CD4-positive, alpha-beta memory T cell (primary cell): ENCODE measurements around the gene FTSJ1. TPM values are rescaled to one million over a fixed set of nuclear protein-coding genes. Genes with fewer than 3 reads are reported as not detected.
"Not testable (repeated sequence)": the region's sequence is repeated elsewhere in the genome, so short reads cannot be mapped to it uniquely, and the experiment has no call there.

Source experiments
- CTCF ChIA-PET: fragments of 350-600 bp; sonication (Branson Sonifier 250); formaldehyde crosslinking; loops from one replicate; lab custom pipeline; 2021; ENCODE audit warnings: inconsistent platforms; ENCODE audit not compliant: partially characterized antibody; lab: Charles Lee
- POLR2A ChIA-PET: fragments of 350-600 bp; sonication (Branson Sonifier 250); formaldehyde crosslinking; loops from one replicate; lab custom pipeline; 2021; ENCODE audit not compliant: partially characterized antibody; lab: Charles Lee
- DNase-seq, 5 donors: peaks; one replicate each; pipeline versions ENCODE4 v3.0.0 to v3.0.0-alpha.2; 2020 to 2022; ENCODE audit warnings: mixed read lengths in 1 of 5
- H3K27ac ChIP-seq: one replicate; pipeline ENCODE4 v1.7.0; 2013; ENCODE audit warnings: low read depth, low read length
- H3K27me3 ChIP-seq: 2 replicates; pipeline ENCODE4 v1.7.0; 2013; ENCODE audit warnings: mild to moderate bottlenecking, low read length, moderate library complexity; ENCODE audit not compliant: insufficient read depth
- H3K36me3 ChIP-seq: 2 replicates; pipeline ENCODE4 v1.7.0; 2013; ENCODE audit warnings: mild to moderate bottlenecking, low read length, moderate library complexity; ENCODE audit not compliant: insufficient read depth
- H3K4me1 ChIP-seq: 2 replicates; pipeline ENCODE4 v1.7.0; 2013; ENCODE audit warnings: mild to moderate bottlenecking, low read length, moderate library complexity; ENCODE audit not compliant: insufficient read depth
- H3K4me3 ChIP-seq, 2 donors: one replicate each; pipeline ENCODE4 v1.7.0; 2013; ENCODE audit warnings: low read length in 2 of 2, mild to moderate bottlenecking in 1 of 2
- H3K9me3 ChIP-seq, 2 donors: one replicate each; pipeline ENCODE4 v1.7.0; 2013; ENCODE audit warnings: low read length in 2 of 2, control low read depth in 1 of 2; ENCODE audit not compliant: control insufficient read depth in 1 of 2
- H3K27ac Mint-ChIP-seq, 7 donors: one replicate each; pipeline ENCODE4 v1.8.0; 2020 to 2021; ENCODE audit warnings: mixed read lengths in 7 of 7, mild to moderate bottlenecking in 6 of 7, inconsistent platforms in 3 of 7, moderate library complexity in 3 of 7
- H3K27me3 Mint-ChIP-seq, 2 donors: one replicate each; pipeline ENCODE4 v1.8.0; 2020 to 2021; ENCODE audit warnings: mixed read lengths in 2 of 2
- H3K36me3 Mint-ChIP-seq, 2 donors: one replicate each; pipeline ENCODE4 v1.8.0; 2020 to 2021; ENCODE audit warnings: mixed read lengths in 2 of 2, inconsistent platforms in 1 of 2, mild to moderate bottlenecking in 1 of 2
- H3K4me1 Mint-ChIP-seq, 4 donors: one replicate each; pipeline ENCODE4 v1.8.0; 2020 to 2021; ENCODE audit warnings: mixed read lengths in 4 of 4, mild to moderate bottlenecking in 1 of 4
- H3K4me3 Mint-ChIP-seq, 8 donors: one replicate each; pipeline ENCODE4 v1.8.0; 2020 to 2021; ENCODE audit warnings: mixed read lengths in 8 of 8, mild to moderate bottlenecking in 7 of 8, moderate library complexity in 6 of 8, inconsistent platforms in 3 of 8
- H3K9me3 Mint-ChIP-seq, 8 donors: one replicate each; pipeline ENCODE4 v1.8.0; 2020 to 2021; ENCODE audit warnings: mixed read lengths in 8 of 8, mild to moderate bottlenecking in 5 of 8, inconsistent platforms in 3 of 8, moderate library complexity in 1 of 8
- intact Hi-C: fragments of 100-400 bp; cut with micrococcal nuclease; formaldehyde crosslinking; loops from one replicate; pipeline ENCODE4 v1.15.1; 2023
- polyA plus RNA-seq, 2 donors: library from polyadenylated mRNA; unstranded; fragments of 300-500 nt; fragmentation: Illumina TruSeq; gene quantifications; one replicate each; pipeline ENCODE4 v1.2.3, GENCODE V29; 2021
- total RNA-seq, 2 experiments: library from RNA; stranded (reverse); gene quantifications; one replicate each; pipeline ENCODE4 v1.2.3, GENCODE V29; 2021

Gene FTSJ1
- total and polyA plus RNA-seq, 4 experiments from 2014 or later: 48.1 to 92.2 (median 61.8) TPM

DNA sequence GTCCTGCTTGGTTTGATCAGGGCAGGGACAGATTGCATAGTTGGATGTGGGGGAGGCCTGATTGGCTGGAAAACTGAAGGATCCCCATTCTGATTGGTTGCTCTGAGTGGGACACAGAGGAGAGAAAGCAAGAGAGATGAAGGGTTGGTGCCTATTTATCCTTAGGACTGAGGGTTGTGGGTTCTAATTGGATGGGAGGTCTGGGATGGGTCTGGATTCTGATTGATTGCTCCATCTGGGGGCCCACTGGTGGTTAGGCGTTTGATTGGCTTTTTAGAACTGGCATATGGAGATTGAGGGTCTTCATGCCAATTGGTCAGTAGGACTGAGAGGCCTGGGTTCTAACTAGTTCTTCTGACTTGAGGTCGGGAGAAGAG lies 45.0 kb downstream of the FTSJ1 start:
- Mint-ChIP-seq H3K4me1 (peaks cover 16 to 37% (median 22%) of the 10 kb centered on the region in 4 donors), H3K27me3 (no peaks in the 10 kb centered on the region), H3K27ac (peak overlapping the region; percentile 89 to 98 (median 97)), H3K36me3 (peaks cover 7 to 17% of the 10 kb centered on the region in 2 donors), H3K9me3 (peaks cover 0 to 6% (median 0%) of the 10 kb centered on the region in 8 donors), H3K4me3 (peak overlapping the region; percentile 86 to 93 (median 90))
- CTCF ChIA-PET: no interaction called here
- no peaks in the 10 kb centered on the region for H3K36me3 ChIP-seq
- H3K4me1 ChIP-seq: peaks cover 28% of the 10 kb centered on the region
- POLR2A ChIA-PET: interaction anchor here (1.6 to 4.0 kb wide), 4 partner anchors 11 to 53 kb away, joined by 3 to 46 read pairs (median 18); partner anchors contain the start of genes PORCN, RBM3 and TBC1D25
- H3K27ac ChIP-seq: peak overlapping the region; percentile 63
- no peaks in the 10 kb centered on the region for H3K9me3 ChIP-seq
- peak overlapping the region; percentile 46 to 65 for H3K4me3 ChIP-seq
- no peak for DNase-seq
- intact Hi-C loops: loop anchor here (1.0 to 5.0 kb wide), 4 partner anchors 13 to 449 kb away; partner anchors contain the start of genes FTSJ1, PORCN, TBC1D25 and ZNF630
- no peaks in the 10 kb centered on the region for H3K27me3 ChIP-seq

DNA sequence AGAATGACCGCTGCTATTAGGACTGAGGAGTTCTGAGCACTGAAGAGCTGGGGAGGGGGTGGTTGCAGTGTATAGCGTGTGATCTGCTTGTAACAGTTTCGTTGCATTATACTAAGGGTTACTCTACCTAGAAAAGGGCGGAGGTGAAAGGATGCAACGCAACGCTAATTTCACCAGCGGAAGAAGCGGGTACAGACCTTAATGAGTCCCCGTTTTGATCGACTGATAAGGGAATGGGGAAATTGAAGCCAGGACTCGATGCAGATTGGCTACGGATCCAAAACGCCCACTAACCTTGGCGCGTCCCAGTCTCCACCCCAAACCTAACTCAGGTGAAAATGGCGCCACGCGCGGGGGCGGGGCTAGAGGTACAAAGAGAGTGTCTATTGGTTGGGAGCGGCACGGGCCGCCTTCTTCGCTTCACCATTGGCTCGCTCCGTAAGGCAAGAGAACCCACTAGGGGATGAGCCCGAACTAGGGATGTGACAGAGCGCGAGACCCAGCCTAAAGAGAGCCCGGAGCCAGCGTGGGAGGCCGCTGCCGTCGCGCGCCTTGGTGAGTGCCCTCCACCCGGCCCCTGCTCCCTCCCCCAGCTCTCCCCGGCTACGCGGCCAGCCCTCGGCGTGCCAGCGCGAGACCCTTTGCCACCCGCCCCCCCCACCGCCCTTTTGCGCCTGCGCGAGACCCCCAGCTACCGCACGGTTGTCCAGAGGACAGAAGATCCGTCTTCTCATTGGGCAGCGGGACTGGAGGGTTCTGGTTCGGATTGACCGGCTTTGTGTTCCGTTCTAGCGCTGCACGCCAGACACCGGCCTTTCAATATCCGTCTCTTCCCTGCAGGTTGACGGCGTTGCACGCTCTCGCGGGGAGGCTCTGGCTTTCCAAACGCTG lies 45.6 kb downstream of the FTSJ1 start, which contains the start of gene EBP:
EBP (plus strand) TSS at position 456 of the 891 bp plus-strand sequence. CDS start 1,964 bp downstream, outside the sequence.
- peak within 1 kb of the TSS; percentile 63 for H3K27ac ChIP-seq
- no peaks in the 10 kb centered on the region for H3K9me3 ChIP-seq
- H3K4me1 Mint-ChIP-seq: peaks cover 16 to 40% (median 22%) of the 10 kb centered on the region in 4 donors
- H3K27ac Mint-ChIP-seq: peak within 1 kb of the TSS; percentile 89 to 98 (median 97)
- peak; percentile 91 to 97 (median 95) for DNase-seq
- no peaks in the 10 kb centered on the region for H3K27me3 ChIP-seq
- peak within 1 kb of the TSS; percentile 65 to 73 for H3K4me3 ChIP-seq
- peaks cover 3 to 16% of the 10 kb centered on the region in 2 donors for H3K36me3 Mint-ChIP-seq
- peaks cover 28% of the 10 kb centered on the region for H3K4me1 ChIP-seq
- POLR2A ChIA-PET: interaction anchor here (1.0 to 4.0 kb wide), 5 partner anchors 10 to 53 kb away, joined by 3 to 46 read pairs (median 17); partner anchors contain the start of genes FTSJ1, PORCN, RBM3 and TBC1D25
- CTCF ChIA-PET: interaction anchor here (1.0 to 1.4 kb wide), 2 partner anchors 10 to 17 kb away, joined by 3 to 4 read pairs; no protein-coding TSS in a partner anchor
- no peaks in the 10 kb centered on the region for H3K27me3 Mint-ChIP-seq
- peak within 1 kb of the TSS; percentile 86 to 93 (median 90) for H3K4me3 Mint-ChIP-seq
- peaks cover 0 to 6% (median 0%) of the 10 kb centered on the region in 8 donors for H3K9me3 Mint-ChIP-seq
- H3K36me3 ChIP-seq: peaks cover 3% of the 10 kb centered on the region
- intact Hi-C loops: loop anchor here (1.0 to 5.0 kb wide), 4 partner anchors 13 to 449 kb away; partner anchors contain the start of genes FTSJ1, PORCN, TBC1D25 and ZNF630

DNA sequence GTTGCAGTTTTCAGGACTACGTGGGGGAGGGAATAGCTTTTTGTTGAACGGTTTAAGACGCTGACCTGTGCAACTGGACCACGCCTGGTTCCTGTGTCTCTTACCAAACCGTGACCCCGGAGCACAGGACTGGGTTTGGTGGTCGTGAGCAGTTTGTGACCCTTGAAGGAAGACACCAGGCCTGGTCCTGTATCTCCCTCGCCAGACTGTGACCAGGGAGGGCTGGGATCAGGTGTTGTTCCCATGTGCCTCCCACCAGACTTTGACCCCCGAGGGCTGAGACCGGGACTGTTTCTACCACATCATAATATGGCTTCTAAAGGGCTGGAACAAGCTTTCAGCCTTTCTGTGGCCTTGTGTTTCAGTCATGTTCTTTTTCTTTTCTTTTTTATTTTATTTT lies 46.3 kb downstream of the FTSJ1 start:
- Histone ChIP-seq H3K9me3 (no peaks in the 10 kb centered on the region), H3K27me3 (no peaks in the 10 kb centered on the region), H3K4me3 (peak overlapping the region; percentile 52 to 73), H3K27ac (peak overlapping the region; percentile 63), H3K4me1 (peaks cover 23% of the 10 kb centered on the region), H3K36me3 (peaks cover 10% of the 10 kb centered on the region)
- Mint-ChIP-seq H3K36me3 (peaks cover 3 to 14% of the 10 kb centered on the region in 2 donors), H3K27ac (peak overlapping the region; percentile 76 to 97 (median 93)), H3K4me3 (peak overlapping the region; percentile 86 to 93 (median 90)), H3K9me3 (peaks cover 0 to 3% (median 0%) of the 10 kb centered on the region in 8 donors), H3K4me1 (peaks cover 11 to 36% (median 22%) of the 10 kb centered on the region in 4 donors), H3K27me3 (no peaks in the 10 kb centered on the region)
- ChIA-PET POLR2A (interaction anchor here (1.0 to 4.0 kb wide), 5 partner anchors 10 to 52 kb away, joined by 3 to 46 read pairs (median 17); partner anchors contain the start of genes FTSJ1, PORCN, RBM3 and TBC1D25), CTCF (interaction anchor here (1.0 to 1.4 kb wide), 2 partner anchors 9 to 17 kb away, joined by 3 to 4 read pairs; no protein-coding TSS in a partner anchor)
- intact Hi-C loops: loop anchor here (5.0 kb wide), 1 partner anchor 450 kb away; the partner anchor contains the start of gene ZNF630
- DNase-seq: no peak

DNA sequence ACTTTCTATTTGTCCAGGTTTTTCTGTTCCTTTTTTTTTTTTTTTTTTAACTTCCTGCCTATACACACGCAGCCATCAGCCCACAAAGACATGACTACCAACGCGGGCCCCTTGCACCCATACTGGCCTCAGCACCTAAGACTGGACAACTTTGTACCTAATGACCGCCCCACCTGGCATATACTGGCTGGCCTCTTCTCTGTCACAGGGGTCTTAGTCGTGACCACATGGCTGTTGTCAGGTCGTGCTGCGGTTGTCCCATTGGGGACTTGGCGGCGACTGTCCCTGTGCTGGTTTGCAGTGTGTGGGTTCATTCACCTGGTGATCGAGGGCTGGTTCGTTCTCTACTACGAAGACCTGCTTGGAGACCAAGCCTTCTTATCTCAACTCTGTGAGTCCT lies 47.7 kb downstream of the FTSJ1 start:
- ChIA-PET POLR2A (no interaction called here), CTCF (no interaction called here)
- Mint-ChIP-seq H3K4me1 (peaks cover 11 to 35% (median 22%) of the 10 kb centered on the region in 4 donors), H3K27ac (peak overlapping the region in 5 of 7 donors; percentile 16 to 82 (median 64)), H3K36me3 (peaks cover 9 to 27% of the 10 kb centered on the region in 2 donors), H3K27me3 (no peaks in the 10 kb centered on the region), H3K4me3 (peak overlapping the region; percentile 22 to 84 (median 60)), H3K9me3 (peaks cover 0 to 3% (median 0%) of the 10 kb centered on the region in 8 donors)
- Histone ChIP-seq H3K9me3 (no peaks in the 10 kb centered on the region), H3K4me3 (no peak overlapping the region), H3K27ac (no peak overlapping the region), H3K36me3 (peaks cover 22% of the 10 kb centered on the region), H3K4me1 (peaks cover 22% of the 10 kb centered on the region), H3K27me3 (no peaks in the 10 kb centered on the region)
- DNase-seq: no peak
- intact Hi-C loops: loop anchor here (5.0 kb wide), 1 partner anchor 451 kb away; the partner anchor contains the start of gene ZNF630

DNA sequence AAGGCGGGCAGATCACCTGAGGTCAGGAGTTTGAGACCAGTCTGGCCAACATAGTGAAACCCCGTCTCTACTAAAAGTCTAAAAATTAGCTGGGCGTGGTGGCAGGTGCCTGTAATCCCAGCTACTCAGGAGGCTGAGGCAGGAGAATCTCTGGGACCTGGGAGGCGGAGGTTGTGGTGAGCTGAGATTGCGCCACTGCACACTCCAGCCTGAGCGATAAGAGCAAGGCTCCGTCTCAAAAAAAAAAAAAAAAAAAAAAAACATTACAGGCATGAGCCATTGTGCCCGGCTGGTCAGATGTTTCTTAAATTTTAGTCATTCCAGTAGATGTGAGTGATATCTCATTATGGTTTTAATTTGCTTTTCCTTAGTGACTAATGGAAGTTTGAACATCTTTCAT lies 49.9 kb downstream of the FTSJ1 start:
- DNase-seq, H3K9me3 ChIP-seq, H3K27me3 Mint-ChIP-seq, H3K4me3 ChIP-seq, H3K27me3 ChIP-seq, H3K4me1 ChIP-seq, H3K27ac ChIP-seq, H3K4me3 Mint-ChIP-seq, H3K27ac Mint-ChIP-seq, intact Hi-C loops, H3K9me3 Mint-ChIP-seq: not testable (repeated sequence)
- ChIA-PET CTCF (interaction anchor here (0.7 kb wide), 1 partner anchor 14 kb away, joined by 4 read pairs; the partner anchor contains the start of gene TBC1D25), POLR2A (interaction anchor here (0.6 to 1.4 kb wide), 3 partner anchors 13 to 157 kb away, joined by 3 to 5 read pairs (median 3); no protein-coding TSS in a partner anchor)
- Mint-ChIP-seq H3K4me1 (peaks cover 5 to 20% (median 11%) of the 10 kb centered on the region in 4 donors), H3K36me3 (peaks cover 11 to 28% of the 10 kb centered on the region in 2 donors)
- H3K36me3 ChIP-seq: peaks cover 22% of the 10 kb centered on the region

DNA sequence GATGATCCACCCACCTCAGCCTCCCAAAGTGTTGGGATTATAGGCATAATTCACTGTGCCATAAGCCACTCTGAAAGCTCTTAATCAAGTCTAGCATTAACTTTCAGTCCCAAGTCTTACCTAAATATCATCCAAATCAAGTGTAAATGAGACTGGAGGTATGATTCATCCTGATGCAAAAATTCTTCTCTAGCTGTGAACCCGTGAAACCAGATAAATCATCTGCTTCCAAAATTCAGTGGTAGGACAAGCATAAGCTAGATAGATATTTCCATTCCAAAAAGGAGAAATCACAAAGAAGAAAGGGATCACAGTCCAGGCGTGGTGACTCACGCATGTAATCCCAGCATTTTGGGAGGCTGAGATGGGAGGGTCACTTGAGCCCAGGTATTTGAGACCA lies 54.7 kb downstream of the FTSJ1 start:
- POLR2A ChIA-PET: interaction anchor here (0.9 kb wide), 1 partner anchor 44 kb away, joined by 3 read pairs; the partner anchor contains the start of gene RBM3
- peak overlapping the region in 2 of 7 donors; percentile 6 to 39 for H3K27ac Mint-ChIP-seq

More for the DNA sequence above, 54.7 kb downstream of the FTSJ1 start:
- no peak overlapping the region for H3K27ac ChIP-seq
- Mint-ChIP-seq H3K27me3 (no peaks in the 10 kb centered on the region), H3K4me3 (no peak overlapping the region), H3K9me3 (no peaks in the 10 kb centered on the region), H3K4me1 (peaks cover 6 to 15% (median 11%) of the 10 kb centered on the region in 4 donors), H3K36me3 (peaks cover 8 to 23% of the 10 kb centered on the region in 2 donors)
- CTCF ChIA-PET: no interaction called here
- no peaks in the 10 kb centered on the region for H3K27me3 ChIP-seq
- no peak overlapping the region for H3K4me3 ChIP-seq
- intact Hi-C loops: no loop called here
- H3K36me3 ChIP-seq: peaks cover 22% of the 10 kb centered on the region
- no peak for DNase-seq
- no peaks in the 10 kb centered on the region for H3K9me3 ChIP-seq
- H3K4me1 ChIP-seq: peaks cover 10% of the 10 kb centered on the region
